Prostate gland (tissue), 2 donors: ENCODE data around the gene CSTPP1.

ENCODE experiments used
- POLR2AphosphoS5 ChIP-seq: sonication (generic); formaldehyde crosslinking; IDR thresholded peaks from one replicate; pipeline ENCODE4 v1.6.1; 2017; ENCODE audit warnings: antibody characterized with exemption
- TF ChIP-seq, protein P1 (sequence below), 4 experiments: fragments of 200-600 bp in 2 of 4; fragments of 450-650 bp in 2 of 4; sonication (generic) in 2 of 4; IDR thresholded peaks; 1 replicate in 3 of 4; 2 replicates in 1 of 4; pipeline ENCODE4 v1.5.1; 2016 to 2019; ENCODE audit warnings: antibody characterized with exemption in 4 of 4, mild to moderate bottlenecking in 2 of 4, moderate library complexity in 2 of 4

GRCh38 chr11:46951864-46952263, 15.3 kb downstream of the CSTPP1 start:
- TF ChIP-seq, protein P1, sequence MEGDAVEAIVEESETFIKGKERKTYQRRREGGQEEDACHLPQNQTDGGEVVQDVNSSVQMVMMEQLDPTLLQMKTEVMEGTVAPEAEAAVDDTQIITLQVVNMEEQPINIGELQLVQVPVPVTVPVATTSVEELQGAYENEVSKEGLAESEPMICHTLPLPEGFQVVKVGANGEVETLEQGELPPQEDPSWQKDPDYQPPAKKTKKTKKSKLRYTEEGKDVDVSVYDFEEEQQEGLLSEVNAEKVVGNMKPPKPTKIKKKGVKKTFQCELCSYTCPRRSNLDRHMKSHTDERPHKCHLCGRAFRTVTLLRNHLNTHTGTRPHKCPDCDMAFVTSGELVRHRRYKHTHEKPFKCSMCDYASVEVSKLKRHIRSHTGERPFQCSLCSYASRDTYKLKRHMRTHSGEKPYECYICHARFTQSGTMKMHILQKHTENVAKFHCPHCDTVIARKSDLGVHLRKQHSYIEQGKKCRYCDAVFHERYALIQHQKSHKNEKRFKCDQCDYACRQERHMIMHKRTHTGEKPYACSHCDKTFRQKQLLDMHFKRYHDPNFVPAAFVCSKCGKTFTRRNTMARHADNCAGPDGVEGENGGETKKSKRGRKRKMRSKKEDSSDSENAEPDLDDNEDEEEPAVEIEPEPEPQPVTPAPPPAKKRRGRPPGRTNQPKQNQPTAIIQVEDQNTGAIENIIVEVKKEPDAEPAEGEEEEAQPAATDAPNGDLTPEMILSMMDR (IDR thresholded peaks at IDR 0.05) = no peak
- TF ChIP-seq POLR2AphosphoS5 = no peak
